H1 (cell line): Measurements from ENCODE around the gene INO80C. TPM values are rescaled to one million over a fixed set of nuclear protein-coding genes. Genes with fewer than 3 reads are reported as not detected.

Source experiments
- CTCF ChIA-PET: fragments of 300-600 bp; sonication (Branson Sonifier 250); formaldehyde crosslinking; loops from one replicate; lab custom pipeline; 2021; ENCODE audit not compliant: partially characterized antibody; lab: Charles Lee
- POLR2A ChIA-PET: fragments of 300-600 bp; sonication (Branson Sonifier 250); formaldehyde crosslinking; loops from one replicate; lab custom pipeline; 2021; ENCODE audit warnings: inconsistent platforms; ENCODE audit not compliant: partially characterized antibody; lab: Charles Lee
- DNase-seq, 2 experiments: peaks; one replicate each; pipeline versions ENCODE4 v3.0.0 to v3.0.0-alpha.2; 2010 to 2022; ENCODE audit warnings: low spot score in 2 of 2, low read depth in 1 of 2, mixed read lengths in 1 of 2
- FAIRE-seq: peaks from 2 replicates; lab custom pipeline; 2011; peaks lifted over from hg19 to GRCh38; lab: Jason Lieb, UNC
- H2AFZ ChIP-seq: 2 replicates; pipeline ENCODE4 v1.8.1; 2012; ENCODE audit warnings: low read length, inconsistent platforms
- H2AK5ac ChIP-seq: 2 replicates; pipeline ENCODE4 v1.6.1; 2013; ENCODE audit warnings: low read depth, low read length
- H2BK120ac ChIP-seq: replicated peaks from 2 replicates; pipeline ENCODE3; 2013; ENCODE audit warnings: low read depth, low read length, inconsistent platforms
- H2BK12ac ChIP-seq: 2 replicates; pipeline ENCODE4 v1.6.1; 2013; ENCODE audit warnings: low read depth, low read length
- H2BK15ac ChIP-seq: 2 replicates; pipeline ENCODE4 v1.6.1; 2013; ENCODE audit warnings: low read length
- H2BK20ac ChIP-seq: 2 replicates; pipeline ENCODE4 v1.6.1; 2013; ENCODE audit warnings: low read length
- H2BK5ac ChIP-seq: 2 replicates; pipeline ENCODE4 v1.6.1; 2013; ENCODE audit warnings: low read depth, low read length
- H3K14ac ChIP-seq: 2 replicates; pipeline ENCODE4 v1.6.1; 2013; ENCODE audit warnings: inconsistent platforms; ENCODE audit not compliant: insufficient read length
- H3K18ac ChIP-seq: 2 replicates; pipeline ENCODE4 v1.6.1; 2013; ENCODE audit warnings: low read length; ENCODE audit errors: extremely low read depth
- H3K23ac ChIP-seq: 2 replicates; pipeline ENCODE4 v1.6.1; 2013; ENCODE audit warnings: inconsistent platforms; ENCODE audit not compliant: insufficient read length
- H3K23me2 ChIP-seq: 2 replicates; pipeline ENCODE4 v1.6.1; 2013; ENCODE audit warnings: low read depth, low read length
- H3K27ac ChIP-seq: 2 replicates; pipeline ENCODE4 v1.6.1; 2011; ENCODE audit warnings: low read depth, low read length, inconsistent platforms
- H3K27me3 ChIP-seq, 4 experiments: replicated peaks in 1 of 4; 1 replicate in 1 of 4; 2 replicates in 3 of 4; pipeline versions ENCODE4 v1.6.1 to v1.8.1; 2011 to 2013; ENCODE audit warnings: low read length in 3 of 4, mild to moderate bottlenecking in 3 of 4, inconsistent platforms in 2 of 4, mixed read lengths in 2 of 4, moderate library complexity in 1 of 4; ENCODE audit not compliant: control insufficient read depth in 3 of 4, insufficient read depth in 3 of 4; ENCODE audit errors: extremely low read depth in 1 of 4
- H3K36me3 ChIP-seq, 4 experiments: 2 replicates each; pipeline versions ENCODE4 v1.6.1 to v1.8.1; 2011 to 2013; ENCODE audit warnings: mild to moderate bottlenecking in 4 of 4, low read length in 3 of 4, moderate library complexity in 2 of 4, control low read depth in 1 of 4, inconsistent platforms in 1 of 4; ENCODE audit not compliant: insufficient read depth in 4 of 4, control insufficient read depth in 2 of 4
- H3K4ac ChIP-seq: replicated peaks from 2 replicates; pipeline ENCODE3; 2013; ENCODE audit warnings: low read length, low read depth, mixed read lengths, inconsistent platforms; ENCODE audit not compliant: insufficient read length
- H3K4me1 ChIP-seq, 4 experiments: replicated peaks in 1 of 4; 1 replicate in 1 of 4; 2 replicates in 3 of 4; pipeline versions ENCODE4 v1.6.1 to v1.8.1; 2011 to 2013; ENCODE audit warnings: low read length in 3 of 4, inconsistent platforms in 2 of 4, mixed read lengths in 1 of 4; ENCODE audit not compliant: insufficient read depth in 4 of 4, control insufficient read depth in 3 of 4
- H3K4me2 ChIP-seq, 2 experiments: 2 replicates each; pipeline versions ENCODE4 v1.6.1 to v1.8.1; 2011 to 2013; ENCODE audit warnings: low read depth in 2 of 2, low read length in 2 of 2, control low read depth in 1 of 2, inconsistent platforms in 1 of 2, mild to moderate bottlenecking in 1 of 2; ENCODE audit not compliant: insufficient read depth in 1 of 2
- H3K4me3 ChIP-seq, 4 experiments: fragments of 200-600, 300-600 bp in 1 of 4; sonication (generic), shearing (Covaris generic), sonication (Bioruptor Twin) in 1 of 4; 2 replicates each; pipeline versions ENCODE4 v1.5.1 to v1.8.1; 2011 to 2016; ENCODE audit warnings: low read length in 4 of 4, low read depth in 3 of 4, control low read depth in 2 of 4, inconsistent platforms in 2 of 4, mild to moderate bottlenecking in 2 of 4, mixed read lengths in 1 of 4, moderate library complexity in 1 of 4; ENCODE audit not compliant: insufficient read depth in 2 of 4; ENCODE audit errors: extremely low read depth in 1 of 4
- H3K56ac ChIP-seq: replicated peaks from 2 replicates; pipeline ENCODE3; 2013; ENCODE audit warnings: low read depth, mild to moderate bottlenecking, mixed read lengths, low read length, inconsistent platforms; ENCODE audit not compliant: insufficient read length
- H3K79me1 ChIP-seq: 2 replicates; pipeline ENCODE4 v1.6.1; 2013; ENCODE audit warnings: low read depth, low read length, control low read depth
- H3K79me2 ChIP-seq, 2 experiments: 2 replicates each; pipeline versions ENCODE4 v1.6.1 to v1.8.1; 2012 to 2013; ENCODE audit warnings: low read length in 2 of 2, mild to moderate bottlenecking in 2 of 2, inconsistent platforms in 1 of 2; ENCODE audit not compliant: insufficient read depth in 2 of 2, control insufficient read depth in 1 of 2
- H3K9ac ChIP-seq, 4 experiments: replicated peaks in 1 of 4; 1 replicate in 1 of 4; 2 replicates in 3 of 4; pipeline versions ENCODE4 v1.6.1 to v1.8.1; 2011 to 2013; ENCODE audit warnings: low read depth in 3 of 4, low read length in 3 of 4, control low read depth in 2 of 4, mild to moderate bottlenecking in 2 of 4, moderate library complexity in 2 of 4, inconsistent platforms in 1 of 4; ENCODE audit errors: extremely low read depth in 1 of 4
- H3K9me3 ChIP-seq, 2 experiments: 2 replicates each; pipeline versions ENCODE4 v1.6.1 to v1.8.1; 2012 to 2013; ENCODE audit warnings: mild to moderate bottlenecking in 2 of 2, moderate library complexity in 2 of 2, control low read depth in 1 of 2, inconsistent platforms in 1 of 2, low read depth in 1 of 2, low read length in 1 of 2, mixed read lengths in 1 of 2; ENCODE audit not compliant: insufficient read depth in 2 of 2
- H4K20me1 ChIP-seq, 2 experiments: replicated peaks in 1 of 2; 2 replicates each; pipeline versions ENCODE3 to v1.8.1; 2011 to 2013; ENCODE audit warnings: inconsistent platforms in 2 of 2, low read length in 2 of 2, mild to moderate bottlenecking in 1 of 2; ENCODE audit not compliant: insufficient read depth in 2 of 2, control insufficient read depth in 1 of 2
- H4K5ac ChIP-seq: 2 replicates; pipeline ENCODE4 v1.6.1; 2013; ENCODE audit warnings: low read length, low read depth, mixed read lengths, inconsistent platforms; ENCODE audit not compliant: insufficient read length
- H4K8ac ChIP-seq: 2 replicates; pipeline ENCODE4 v1.8.0; 2013; ENCODE audit warnings: mild to moderate bottlenecking, moderate library complexity, low read length, inconsistent platforms; ENCODE audit not compliant: insufficient read depth; ENCODE audit errors: extremely low read depth
- H4K91ac ChIP-seq: replicated peaks from 2 replicates; pipeline ENCODE3; 2013; ENCODE audit warnings: low read length, mixed read lengths, inconsistent platforms; ENCODE audit not compliant: insufficient read length
- CBX5 ChIP-seq: fragments of 300-800, 300-1000 bp; sonication (generic); IDR thresholded peaks from 2 replicates; pipeline ENCODE4 v1.7.1; 2016; ENCODE audit warnings: antibody characterized with exemption, low read length, low read depth
- CEBPB ChIP-seq: IDR thresholded peaks from 2 replicates; pipeline ENCODE4 v1.6.1; 2012; ENCODE audit warnings: low read depth, low read length
- KDM5A ChIP-seq: fragments of 200-600 bp; IDR thresholded peaks from 2 replicates; pipeline ENCODE4 v1.7.1; 2012; ENCODE audit warnings: mild to moderate bottlenecking, low read length, inconsistent platforms, mixed read lengths
- RXRA ChIP-seq: IDR thresholded peaks from 2 replicates; pipeline ENCODE4 v1.6.1; 2011; ENCODE audit warnings: low read depth, mild to moderate bottlenecking, low read length, moderate library complexity; ENCODE audit not compliant: insufficient read depth
- USF2 ChIP-seq: IDR thresholded peaks from 2 replicates; pipeline ENCODE4 v1.6.1; 2011; ENCODE audit warnings: low read length, improper control_type of control experiment
- WGBS, 2 experiments: shearing (Covaris generic) in 1 of 2; methylation state at CpG; one replicate each; pipeline versions ENCODE4 v1.1.6 to v1.1.7; 2013 to 2015; ENCODE audit warnings: low lambda C conversion rate in 2 of 2, mixed read lengths in 2 of 2, inconsistent platforms in 1 of 2, low coverage in 1 of 2, missing lambda C conversion rate in 1 of 2; ENCODE audit not compliant: insufficient replicate concordance in 2 of 2, insufficient coverage in 1 of 2, insufficient read length in 1 of 2; ENCODE audit errors: extremely low coverage in 1 of 2, missing lambda C conversion rate in 1 of 2; 5-methylcytosine and 5-hydroxymethylcytosine counted together
- polyA plus RNA-seq, 7 experiments: library from polyadenylated mRNA; depleted of rRNA in 3 of 7; stranded (reverse) in 5 of 7; unstranded in 2 of 7; fragments of >200 nt in 5 of 7; fragments of 200-250 nt in 2 of 7; gene quantifications; 1 replicate in 5 of 7; 2 replicates in 1 of 7; 4 replicates in 1 of 7; pipeline versions ENCODE4 v1.2.1 to v1.2.3, GENCODE V29; 2011 to 2013; ENCODE audit warnings: missing spikeins in 2 of 7, mixed read lengths in 2 of 7
- total RNA-seq: library from RNA; stranded (reverse); fragmentation: NEBNext Ultra II Directional; extraction: Animal tissue kit (Norgen Biotek cat#: 25700); gene quantifications from 2 replicates; pipeline ENCODE4 v1.2.1, GENCODE V29; 2021

The INO80C gene
- total and polyA plus RNA-seq, 2 of the 8 experiments (the other 6 are each of a cell fraction or from before 2014, with no cell fraction given) = 30.1 to 48.9 TPM

GRCh38 chr18:35533916-35534405 is 36.2 kb upstream of the INO80C start:
- CTCF ChIA-PET = interaction anchor here (1.7 kb wide), 1 partner anchor 125 kb away, joined by 4 read pairs; no protein-coding TSS in a partner anchor
- WGBS, 2 experiments = 93% methylated on average over 2 of the region's 2 CpGs; no CpG with 5 or more reads in 1 of the 2 experiments
- no peak overlapping the region for H3K4me2 ChIP-seq

More at GRCh38 chr18:35533916-35534405, 36.2 kb upstream of the INO80C start:
- no peak overlapping the region for H4K91ac ChIP-seq
- H3K79me1 ChIP-seq = no peaks in the 10 kb centered on the region
- no peak overlapping the region for H3K4me3 ChIP-seq
- H3K4ac ChIP-seq = no peak overlapping the region
- H3K18ac ChIP-seq = no peak overlapping the region
- H3K23me2 ChIP-seq = no peaks in the 10 kb centered on the region
- DNase-seq (no peak), FAIRE-seq (no peak)
- POLR2A ChIA-PET = no interaction called here
- H3K23ac ChIP-seq = no peak overlapping the region
- H4K5ac ChIP-seq = no peak overlapping the region
- H3K9ac ChIP-seq = no peak overlapping the region
- H2BK20ac ChIP-seq = no peak overlapping the region
- H4K20me1 ChIP-seq = no peaks in the 10 kb centered on the region
- H3K36me3 ChIP-seq = no peaks in the 10 kb centered on the region
- H3K14ac ChIP-seq = no peak overlapping the region
- no peaks in the 10 kb centered on the region for H3K79me2 ChIP-seq
- H2BK5ac ChIP-seq = no peak overlapping the region
- TF ChIP-seq USF2 = no peak
- TF ChIP-seq CBX5 = no peak
- no peak for TF ChIP-seq CEBPB
- TF ChIP-seq KDM5A = no peak
- no peak for TF ChIP-seq RXRA
- TF ChIP-seq, all 59 proteins: peak for 0
- Histone ChIP-seq H2BK15ac (no peak overlapping the region), H3K27me3 (no peaks in the 10 kb centered on the region), H2AK5ac (no peak overlapping the region), H3K9me3 (peaks cover under 1 to 3% of the 10 kb centered on the region in 2 experiments; a peak in 2 of 4 replicates), H3K27ac (no peak overlapping the region), H2AFZ (no peak overlapping the region), H2BK12ac (no peak overlapping the region), H3K4me1 (no peaks in the 10 kb centered on the region), H2BK120ac (no peak overlapping the region), H3K56ac (no peak overlapping the region), H4K8ac (no peak overlapping the region)
